Measurements from ENCODE around the gene A3GALT2. TPM values are rescaled to one million over a fixed set of nuclear protein-coding genes. Genes with fewer than 3 reads are reported as not detected.

A3GALT2 gene
- total RNA-seq, 1 donor from 2014 or later: not detected

DNA sequence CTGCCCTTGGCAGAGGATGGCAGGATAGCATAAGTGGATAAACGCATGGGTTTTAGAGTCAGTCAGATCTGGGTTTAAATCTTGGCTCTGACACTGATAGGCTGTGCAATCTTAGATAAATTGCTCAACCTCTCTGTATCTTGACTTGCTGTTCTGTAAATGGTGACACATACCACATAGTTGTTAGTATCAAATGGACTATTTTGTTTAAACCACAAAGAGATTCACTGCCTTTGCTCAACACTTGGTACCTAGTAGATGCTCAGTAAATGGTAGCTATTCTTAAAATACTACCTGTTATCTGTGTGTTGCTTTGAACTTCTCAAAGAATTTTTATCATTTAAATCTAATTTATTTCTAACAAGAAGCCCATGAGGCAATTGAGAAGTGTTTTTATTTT is 39.5 kb upstream of the A3GALT2 start:
- Histone ChIP-seq H3K4me1 (peaks cover 72% of the 10 kb centered on the region), H3K27ac (no peak overlapping the region), H3K9me3 (ENCODE audit: low read depth) (no peaks in the 10 kb centered on the region), H3F3A (ENCODE audit: low read depth) (peaks cover 51% of the 10 kb centered on the region), H3K27me3 (no peaks in the 10 kb centered on the region), H4K20me1 (ENCODE audit: low read depth) (no peaks in the 10 kb centered on the region), H3K9ac (no peak overlapping the region), H3K4me3 (no peak overlapping the region), H3K79me2 (ENCODE audit: low read depth) (peaks cover 7% of the 10 kb centered on the region), H3K36me3 (no peaks in the 10 kb centered on the region), H3K4me2 (peak overlapping the region; percentile 7), H2AFZ (replicated peaks) (no peak overlapping the region)
- no peak for DNase-seq (ENCODE audit: low spot score)
- no peaks in the 10 kb centered on the region for H3K9me3 Mint-ChIP-seq
- H3K4me1 Mint-ChIP-seq: peaks cover 80% of the 10 kb centered on the region
- peaks cover 3% of the 10 kb centered on the region for H3K27me3 Mint-ChIP-seq (ENCODE audit: insufficient read depth, low read depth)
- TF ChIP-seq, protein P1, sequence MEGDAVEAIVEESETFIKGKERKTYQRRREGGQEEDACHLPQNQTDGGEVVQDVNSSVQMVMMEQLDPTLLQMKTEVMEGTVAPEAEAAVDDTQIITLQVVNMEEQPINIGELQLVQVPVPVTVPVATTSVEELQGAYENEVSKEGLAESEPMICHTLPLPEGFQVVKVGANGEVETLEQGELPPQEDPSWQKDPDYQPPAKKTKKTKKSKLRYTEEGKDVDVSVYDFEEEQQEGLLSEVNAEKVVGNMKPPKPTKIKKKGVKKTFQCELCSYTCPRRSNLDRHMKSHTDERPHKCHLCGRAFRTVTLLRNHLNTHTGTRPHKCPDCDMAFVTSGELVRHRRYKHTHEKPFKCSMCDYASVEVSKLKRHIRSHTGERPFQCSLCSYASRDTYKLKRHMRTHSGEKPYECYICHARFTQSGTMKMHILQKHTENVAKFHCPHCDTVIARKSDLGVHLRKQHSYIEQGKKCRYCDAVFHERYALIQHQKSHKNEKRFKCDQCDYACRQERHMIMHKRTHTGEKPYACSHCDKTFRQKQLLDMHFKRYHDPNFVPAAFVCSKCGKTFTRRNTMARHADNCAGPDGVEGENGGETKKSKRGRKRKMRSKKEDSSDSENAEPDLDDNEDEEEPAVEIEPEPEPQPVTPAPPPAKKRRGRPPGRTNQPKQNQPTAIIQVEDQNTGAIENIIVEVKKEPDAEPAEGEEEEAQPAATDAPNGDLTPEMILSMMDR (IDR thresholded peaks at IDR 0.05): no peak
- TF ChIP-seq EZH2phosphoT487 (IDR thresholded peaks at IDR 0.05) (no peak), EZH2 (IDR thresholded peaks at IDR 0.05) (no peak)
- no peak overlapping the region for H3K4me3 Mint-ChIP-seq
- H3K36me3 Mint-ChIP-seq: peaks cover 22% of the 10 kb centered on the region
- H3K27ac Mint-ChIP-seq: no peak overlapping the region

DNA sequence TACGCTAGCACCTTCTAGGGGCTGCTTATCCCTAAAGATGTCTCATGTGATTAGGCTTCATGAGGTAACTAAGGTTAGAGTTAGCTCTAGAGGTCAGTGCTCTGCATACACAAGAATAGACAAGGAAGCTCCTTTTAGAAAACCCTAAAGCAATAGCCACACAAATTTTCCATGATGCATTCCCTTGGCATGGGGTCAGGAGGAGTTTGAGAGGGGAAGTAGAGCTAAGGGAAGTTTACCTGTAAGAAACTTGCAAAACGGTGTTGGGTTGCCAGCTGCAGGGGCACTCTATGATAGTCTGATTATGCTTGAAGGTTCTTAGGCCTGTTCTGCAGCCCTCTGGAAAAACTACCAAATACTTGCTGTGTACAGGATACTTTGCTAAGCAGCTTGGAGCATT is 39.0 kb upstream of the A3GALT2 start:
- H3K4me3 ChIP-seq: no peak overlapping the region

DNA sequence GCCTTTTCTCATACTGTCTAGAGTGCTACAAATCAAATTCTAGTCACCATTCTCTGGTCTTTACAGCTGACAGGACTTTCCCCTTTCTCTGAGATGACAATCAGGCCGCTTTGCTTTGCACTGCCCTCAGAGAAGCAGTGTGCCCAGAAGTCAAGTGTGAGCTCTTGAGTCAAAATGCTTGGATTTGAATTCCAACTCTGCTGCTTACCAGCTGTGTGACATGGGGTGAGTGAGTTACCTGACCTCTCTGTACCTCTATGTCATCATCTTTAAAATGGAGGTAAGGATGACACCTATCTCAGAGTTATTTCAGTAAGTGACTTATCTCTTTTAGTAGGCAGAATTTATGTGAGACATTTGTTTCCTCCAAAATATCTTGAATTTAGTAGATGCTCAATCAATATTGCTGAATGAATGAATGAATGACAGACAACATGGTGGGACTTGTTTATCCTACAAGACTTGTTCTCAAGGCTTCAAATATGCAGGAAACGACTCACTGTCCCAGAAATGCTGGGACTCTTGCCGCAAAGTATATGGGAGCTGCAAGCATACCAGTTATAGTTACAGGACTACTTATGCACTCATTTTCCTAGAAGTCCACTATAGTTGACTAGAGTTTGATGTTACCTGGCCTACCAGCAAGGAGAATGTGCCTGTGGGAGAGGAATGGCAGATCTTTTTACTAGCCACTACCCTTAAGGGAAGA is 38.1 kb upstream of the A3GALT2 start:
- Histone ChIP-seq H3F3A (ENCODE audit: low read depth) (peaks cover 36% of the 10 kb centered on the region), H3K4me1 (peaks cover 61% of the 10 kb centered on the region), H3K9me3 (ENCODE audit: low read depth) (no peaks in the 10 kb centered on the region), H2AFZ (replicated peaks) (no peak overlapping the region), H3K4me2 (peak overlapping the region; percentile 56), H3K9ac (no peak overlapping the region), H3K36me3 (no peaks in the 10 kb centered on the region), H3K27ac (peak overlapping the region; percentile 67), H4K20me1 (ENCODE audit: low read depth) (no peaks in the 10 kb centered on the region), H3K79me2 (ENCODE audit: low read depth) (peaks cover 7% of the 10 kb centered on the region), H3K27me3 (no peaks in the 10 kb centered on the region), H3K4me3 (no peak overlapping the region)
- no peaks in the 10 kb centered on the region for H3K27me3 Mint-ChIP-seq (ENCODE audit: insufficient read depth, low read depth)
- no peaks in the 10 kb centered on the region for H3K9me3 Mint-ChIP-seq
- peak overlapping the region; percentile 87 for H3K27ac Mint-ChIP-seq
- H3K4me3 Mint-ChIP-seq: no peak overlapping the region
- TF ChIP-seq, protein P1 (IDR thresholded peaks at IDR 0.05): no peak
- TF ChIP-seq EZH2phosphoT487 (IDR thresholded peaks at IDR 0.05): no peak
- TF ChIP-seq EZH2 (IDR thresholded peaks at IDR 0.05): no peak
- H3K4me1 Mint-ChIP-seq: peaks cover 79% of the 10 kb centered on the region
- H3K36me3 Mint-ChIP-seq: peaks cover 29% of the 10 kb centered on the region
- no peak for DNase-seq (ENCODE audit: low spot score)

More for the DNA sequence above, 39.0 kb upstream of the A3GALT2 start:
- H3K27me3 Mint-ChIP-seq (ENCODE audit: insufficient read depth, low read depth): peaks cover 3% of the 10 kb centered on the region
- H3K9me3 ChIP-seq (ENCODE audit: low read depth): no peaks in the 10 kb centered on the region
- H3K4me2 ChIP-seq: no peak overlapping the region
- TF ChIP-seq EZH2 (IDR thresholded peaks at IDR 0.05) (no peak), EZH2phosphoT487 (IDR thresholded peaks at IDR 0.05) (no peak)
- TF ChIP-seq, protein P1 (IDR thresholded peaks at IDR 0.05): no peak
- peaks cover 7% of the 10 kb centered on the region for H3K79me2 ChIP-seq (ENCODE audit: low read depth)
- no peaks in the 10 kb centered on the region for H3K9me3 Mint-ChIP-seq
- peaks cover 26% of the 10 kb centered on the region for H3K36me3 Mint-ChIP-seq
- H3K4me1 ChIP-seq: peaks cover 67% of the 10 kb centered on the region
- H3K27ac Mint-ChIP-seq: no peak overlapping the region
- H3K27me3 ChIP-seq: no peaks in the 10 kb centered on the region
- H3K4me1 Mint-ChIP-seq: peaks cover 80% of the 10 kb centered on the region
- H3K9ac ChIP-seq: no peak overlapping the region
- H3K4me3 Mint-ChIP-seq: no peak overlapping the region
- H2AFZ ChIP-seq (replicated peaks): no peak overlapping the region
- H4K20me1 ChIP-seq (ENCODE audit: low read depth): no peaks in the 10 kb centered on the region
- no peak for DNase-seq (ENCODE audit: low spot score)
- H3K36me3 ChIP-seq: no peaks in the 10 kb centered on the region
- H3K27ac ChIP-seq: no peak overlapping the region
- H3F3A ChIP-seq (ENCODE audit: low read depth): peaks cover 46% of the 10 kb centered on the region
